Stimulated activated CD4-positive, alpha-beta T cell treated with anti-CD3 and anti-CD28 coated beads, Interleukin-1b, Interleukin-23, amount 100 ng/mL, for 1 hour (primary cell): ENCODE results near the gene TFAP2D.

Experiments used
- DNase-seq, 2 donors: peaks; one replicate each; pipeline ENCODE4 v3.0.0-alpha.2; 2020; ENCODE audit warnings: low read depth in 2 of 2

The TFAP2D gene

GRCh38 chr6:50720623-50721022 is 7.3 kb downstream of the TFAP2D start:
- no peak for DNase-seq

DNA sequence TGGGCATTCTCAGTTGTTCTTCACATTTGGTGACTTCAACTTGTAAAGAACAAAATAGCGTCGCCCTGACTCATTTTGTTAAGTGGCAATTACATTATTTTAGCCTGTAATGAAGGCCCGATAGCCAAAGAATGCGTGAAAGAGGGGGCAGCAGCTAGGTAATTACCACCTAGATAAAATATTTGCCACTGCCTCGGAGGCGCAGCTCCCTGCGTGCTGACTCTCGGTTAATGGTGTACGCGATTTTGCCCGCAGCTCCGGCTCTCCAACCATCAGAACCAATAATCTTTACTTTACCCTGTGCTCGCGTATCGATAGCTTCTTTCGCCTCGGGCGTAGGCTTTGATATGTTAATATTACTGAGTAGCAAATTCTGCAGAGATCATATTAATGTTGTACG is 8.7 kb downstream of the TFAP2D start:
- no peak for DNase-seq

DNA sequence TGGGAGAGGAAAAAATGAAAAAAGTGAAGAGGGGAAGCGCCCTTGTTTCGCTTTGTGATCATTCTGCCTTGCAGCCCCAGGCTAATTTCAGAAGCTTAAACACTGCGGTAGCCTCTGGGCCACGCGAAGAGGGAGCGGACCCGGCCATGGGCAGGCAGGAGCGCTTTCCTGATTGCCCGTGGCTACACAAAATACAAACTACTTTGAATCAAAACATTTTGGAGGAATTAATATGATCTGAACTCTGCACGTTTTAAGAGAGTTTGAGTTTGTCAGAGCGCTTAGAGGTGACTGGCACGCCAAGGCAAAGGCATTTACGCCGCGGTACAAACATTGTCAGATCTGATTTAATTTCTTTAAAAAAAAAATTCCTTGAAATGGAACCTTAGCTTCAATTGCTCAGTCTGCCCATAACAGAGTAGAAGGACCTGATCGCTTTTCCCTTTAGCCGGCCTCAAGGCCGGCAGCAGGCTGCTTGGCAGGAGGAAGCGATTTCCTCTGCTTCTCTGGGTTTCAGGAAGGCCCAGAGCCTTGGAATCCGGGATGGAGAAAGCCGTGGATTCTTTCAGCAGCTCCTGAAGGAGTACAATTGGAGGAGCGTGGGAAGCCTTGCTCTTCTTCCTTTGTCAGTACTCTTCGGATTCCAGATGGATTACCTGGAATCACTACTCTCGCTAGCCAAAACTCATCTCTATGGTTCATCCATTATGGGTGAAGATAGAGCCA is 9.7 kb downstream of the TFAP2D start:
- no peak for DNase-seq

- no peak for DNase-seq
These were observed 11.2 kb downstream of the TFAP2D start for GRCh38 chr6:50724381-50725124.

DNA sequence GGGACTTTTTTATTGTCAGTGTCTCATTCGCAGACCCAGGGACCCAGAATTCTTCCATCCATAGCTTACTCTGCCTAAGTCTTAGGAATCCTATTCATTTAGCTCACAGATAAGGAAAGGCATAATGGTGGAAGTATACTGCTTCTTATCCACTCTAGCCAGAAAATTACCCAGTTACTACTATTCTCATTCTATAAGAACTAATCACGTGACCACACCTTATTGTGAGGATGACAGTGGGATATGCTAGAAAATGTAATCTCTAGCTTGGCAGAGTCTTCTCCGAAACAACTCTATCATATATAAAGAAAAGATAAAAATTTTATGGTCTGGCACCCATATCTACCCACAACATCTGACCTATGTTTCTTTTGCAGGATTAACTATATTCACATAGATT is 21.2 kb downstream of the TFAP2D start:
- DNase-seq = no peak

GRCh38 chr6:50742161-50742560 is 28.8 kb downstream of the TFAP2D start:
- DNase-seq = no peak

- no peak for DNase-seq
These were observed 31.6 kb downstream of the TFAP2D start for GRCh38 chr6:50744976-50745375.

DNA sequence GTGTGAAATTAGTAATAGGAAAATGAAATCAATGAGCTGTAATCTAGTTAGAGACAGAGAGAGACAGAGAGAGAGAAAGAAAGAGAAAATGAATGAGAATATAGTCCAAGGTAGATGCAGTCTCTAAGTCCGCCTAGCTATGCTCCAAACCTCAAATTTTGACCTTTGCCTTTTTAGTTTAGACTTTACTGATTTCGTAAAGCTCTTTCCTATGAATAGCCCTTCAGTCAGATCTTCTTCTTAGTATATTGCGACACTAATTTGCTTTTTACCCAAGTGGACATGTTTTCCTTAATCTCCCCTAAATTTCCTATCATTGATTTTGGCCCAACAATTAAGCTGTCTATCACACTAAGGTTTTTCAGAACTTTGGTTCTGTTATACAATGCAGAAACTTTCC is 49.5 kb downstream of the TFAP2D start:
- no peak for DNase-seq

DNA sequence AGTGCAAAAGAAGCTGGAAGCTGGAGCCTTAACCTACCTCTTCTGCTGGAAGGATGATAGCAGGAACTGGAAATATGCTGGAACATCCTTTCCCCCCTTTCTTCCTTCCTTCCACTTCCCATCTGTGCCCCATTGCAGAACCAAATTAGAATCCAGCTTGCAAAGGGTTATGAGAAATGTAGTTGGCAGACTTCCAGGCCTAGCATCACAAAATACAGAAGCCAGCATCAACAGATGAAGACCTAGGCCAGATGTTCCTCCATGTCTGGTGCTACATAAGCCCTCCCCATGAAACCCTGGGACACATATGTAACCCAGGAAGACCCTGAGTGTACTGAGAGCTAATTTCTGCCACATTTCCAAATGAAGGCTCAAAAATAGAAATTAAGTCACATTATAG is 65.4 kb downstream of the TFAP2D start:
- DNase-seq = no peak

DNA sequence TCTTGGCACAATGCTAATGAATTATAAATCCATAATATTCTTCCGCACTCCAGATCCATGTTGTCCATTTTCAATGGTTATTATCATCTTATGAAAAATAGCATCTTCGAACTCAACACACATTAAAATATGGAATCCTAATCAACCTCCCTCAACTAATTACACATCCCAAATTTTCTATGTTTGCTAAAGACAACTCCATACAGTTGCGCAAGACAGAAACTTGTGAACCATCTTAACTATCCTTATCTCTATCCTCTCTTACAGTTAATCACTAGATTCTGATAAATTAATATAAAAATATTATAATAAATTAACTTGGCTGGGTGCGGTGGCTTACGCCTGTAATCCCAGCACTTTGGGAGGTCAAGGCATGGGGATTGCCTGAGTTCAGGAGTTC is 67.1 kb downstream of the TFAP2D start:
- no peak for DNase-seq

DNA sequence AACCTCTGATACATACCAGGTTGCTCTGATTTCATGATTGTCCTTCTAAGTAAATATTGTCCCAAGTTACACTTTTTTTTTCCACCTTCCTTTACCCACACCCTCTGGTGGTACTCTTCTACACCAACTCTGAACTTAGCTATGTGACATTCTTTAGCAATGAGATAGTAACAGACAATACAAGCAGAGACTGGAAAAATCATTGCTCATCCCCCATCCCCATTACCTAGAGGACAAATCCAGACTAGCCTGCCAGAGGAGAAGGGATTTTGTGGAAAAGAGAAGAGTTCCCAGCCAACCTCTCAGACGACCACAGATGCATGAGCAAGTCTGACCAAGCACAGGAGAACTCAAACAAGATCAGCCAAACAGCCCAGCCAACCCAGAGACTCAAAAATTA is 72.6 kb downstream of the TFAP2D start:
- DNase-seq = no peak

- no peak for DNase-seq
These were observed 78.7 kb downstream of the TFAP2D start for GRCh38 chr6:50791900-50792508.

GRCh38 chr6:50792771-50793170 is 79.4 kb downstream of the TFAP2D start:
- no peak for DNase-seq

- DNase-seq = no peak
These were observed 82.2 kb downstream of the TFAP2D start for GRCh38 chr6:50795574-50795973.

DNA sequence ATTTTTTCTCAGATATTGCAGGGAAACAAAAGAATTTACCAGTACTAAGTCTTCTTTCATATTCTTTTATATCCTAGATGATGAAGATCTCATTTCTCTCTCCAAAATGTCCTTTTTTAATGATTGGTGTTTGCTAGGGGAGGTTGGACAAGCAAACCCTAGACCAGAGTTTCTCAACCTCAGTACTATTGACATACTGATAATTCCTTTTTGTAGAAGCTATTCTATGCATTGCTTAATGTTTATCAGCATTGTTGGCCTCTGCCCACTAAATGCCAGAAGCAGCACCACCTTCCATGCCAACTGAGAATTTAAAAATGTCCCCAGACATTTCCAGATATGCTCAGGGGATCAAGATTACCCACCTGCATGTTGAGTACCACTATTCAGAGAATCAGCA is 91.0 kb downstream of the TFAP2D start:
- no peak for DNase-seq

DNA sequence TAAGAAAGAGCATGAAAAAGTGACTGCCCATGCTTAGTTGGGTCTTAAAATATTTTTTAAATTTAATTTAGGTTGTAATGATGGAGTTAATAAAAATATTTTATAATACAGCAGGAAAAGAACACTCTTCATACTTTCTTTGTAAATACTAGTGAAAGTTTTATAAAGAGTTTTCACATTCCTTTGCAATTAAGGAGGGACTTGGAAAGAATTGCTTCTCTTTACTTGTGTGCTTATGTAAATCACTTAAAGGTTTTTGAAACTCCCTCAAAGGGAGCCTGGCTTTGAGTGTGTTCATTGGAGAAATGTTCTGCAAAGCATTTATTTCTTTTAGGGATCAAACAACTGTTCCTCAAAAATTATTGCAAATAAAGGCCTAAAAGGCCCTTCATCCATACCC is 93.7 kb downstream of the TFAP2D start:
- DNase-seq = no peak

DNA sequence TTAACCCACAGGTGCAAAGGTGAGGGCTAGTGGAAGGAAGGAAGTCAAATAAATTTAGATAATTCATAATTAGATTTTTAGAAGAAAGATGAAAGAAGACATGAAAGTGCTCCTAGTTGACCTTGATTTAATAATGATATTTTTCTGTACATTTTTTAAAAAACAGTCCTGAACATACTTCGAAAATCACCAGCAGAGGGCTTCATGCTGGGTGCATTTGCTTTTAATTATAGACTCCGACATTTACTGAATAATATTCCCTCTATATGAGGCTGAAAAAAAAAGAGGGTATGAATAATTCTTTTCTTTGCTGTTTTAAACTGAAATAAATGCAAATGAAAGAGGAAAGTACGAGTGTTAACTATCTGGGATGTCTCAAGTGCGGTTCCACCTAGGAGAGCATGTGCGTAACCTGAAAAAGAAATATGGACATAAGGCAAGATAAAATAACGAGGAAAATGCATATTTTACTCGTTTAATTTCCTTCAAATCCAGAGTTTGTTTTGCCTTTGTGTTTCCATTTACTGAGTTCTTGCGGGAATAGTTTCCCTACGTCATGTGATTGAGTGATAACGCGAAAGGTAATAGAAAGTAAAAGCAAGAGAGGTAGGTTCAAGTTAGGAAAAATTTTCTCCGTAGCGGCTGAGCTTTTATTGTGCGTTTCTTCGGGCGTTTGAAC is 102.2 kb downstream of the TFAP2D start:
- DNase-seq = no peak

GRCh38 chr6:50816115-50816675 is 102.9 kb downstream of the TFAP2D start:
- DNase-seq = peak in 1 of 2 donors; percentile 28

- DNase-seq = no peak
These were observed 103.8 kb downstream of the TFAP2D start for GRCh38 chr6:50816947-50817645.

- no peak for DNase-seq
These were observed 104.3 kb downstream of the TFAP2D start for GRCh38 chr6:50817646-50817950.

- DNase-seq = no peak
These were observed 104.7 kb downstream of the TFAP2D start for GRCh38 chr6:50818020-50818419.

GRCh38 chr6:50818673-50819072 is 105.3 kb downstream of the TFAP2D start, which contains the start of gene TFAP2B:
Gene TFAP2B (plus strand): TSS chr6:50818871. CDS start chr6:50818892, 21 bp downstream.
- DNase-seq = no peak
